ENCODE data around the gene POMT2. TPM values are rescaled to one million over a fixed set of nuclear protein-coding genes. Genes with fewer than 3 reads are reported as not detected.

POMT2 gene
- total RNA-seq, 1 donor from 2014 or later, result 6.9 TPM

GRCh38 chr14:77241955-77242354 lies 78.7 kb downstream of the POMT2 start:
- no peak for DNase-seq (ENCODE audit: low read depth in 2 of 2)

GRCh38 chr14:77240336-77240915 lies 80.3 kb downstream of the POMT2 start:
- no peak for DNase-seq (ENCODE audit: low read depth in 2 of 2)

GRCh38 chr14:77239412-77239811 lies 81.3 kb downstream of the POMT2 start:
- no peak for DNase-seq (ENCODE audit: low read depth in 2 of 2)

DNA sequence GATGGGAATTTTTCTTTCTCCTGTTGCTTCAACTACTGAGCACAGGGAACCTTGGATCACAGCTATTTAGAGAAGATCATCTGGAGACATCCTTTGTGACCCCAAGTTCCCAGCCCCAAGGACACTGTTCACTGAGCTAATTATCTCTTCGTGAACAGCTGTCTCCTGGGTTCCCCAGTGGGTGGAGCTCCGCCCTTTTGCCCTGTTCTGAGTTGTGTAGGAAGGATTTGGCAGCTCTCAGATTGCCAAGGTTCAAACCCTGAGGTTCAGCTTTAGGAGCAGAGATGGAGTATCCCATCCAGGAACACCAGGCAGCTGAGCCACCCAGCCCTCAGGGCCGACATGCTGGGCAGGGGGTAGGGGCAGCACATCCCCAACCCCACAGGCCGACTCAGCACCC lies 81.7 kb downstream of the POMT2 start:
- DNase-seq (ENCODE audit: low read depth in 2 of 2), result no peak

- DNase-seq (ENCODE audit: low read depth in 2 of 2), result no peak
These were observed 82.3 kb downstream of the POMT2 start for GRCh38 chr14:77238356-77238755.

DNA sequence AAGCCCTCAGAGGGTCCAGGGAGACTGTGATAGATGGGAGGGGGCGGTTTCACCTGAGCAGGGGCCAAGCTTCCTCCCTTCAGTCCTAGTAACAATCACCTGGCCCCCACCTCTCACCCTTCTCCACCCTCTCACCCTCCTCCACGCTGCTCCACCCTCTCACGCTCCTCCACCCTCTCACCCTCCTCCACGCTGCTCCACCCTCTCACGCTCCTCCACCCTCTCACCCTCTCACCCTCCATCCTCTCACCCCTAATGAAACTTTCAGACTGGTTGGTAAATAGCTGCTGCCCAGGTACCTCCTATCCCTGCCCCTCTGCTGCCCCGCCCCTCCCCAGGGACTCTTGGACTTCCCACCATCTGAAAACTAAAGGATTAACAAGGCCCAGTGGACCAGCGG lies 83.9 kb downstream of the POMT2 start:
- DNase-seq (ENCODE audit: low read depth in 2 of 2), result no peak

- no peak for DNase-seq (ENCODE audit: low read depth in 2 of 2)
These were observed 89.0 kb downstream of the POMT2 start for GRCh38 chr14:77231721-77232120.

DNA sequence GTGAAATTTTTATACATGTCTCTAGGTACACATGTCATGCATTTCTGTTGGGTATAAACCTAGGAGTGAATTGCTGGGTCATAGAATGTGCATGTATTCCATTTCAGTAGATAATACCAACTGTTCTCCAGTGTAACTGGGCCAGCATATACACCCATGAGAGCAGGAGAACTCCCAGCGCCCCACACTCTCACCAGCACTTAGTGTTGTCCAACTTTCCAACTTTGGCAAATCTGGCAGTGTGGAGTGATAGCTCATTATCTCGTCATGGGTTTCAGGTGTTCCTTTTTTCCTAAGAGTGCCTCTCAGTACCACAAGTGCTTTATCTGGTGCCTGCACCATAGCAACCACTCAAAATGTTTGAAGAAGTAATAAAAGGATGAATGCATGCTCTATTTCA lies 89.8 kb downstream of the POMT2 start:
- no peak for DNase-seq (ENCODE audit: low read depth in 2 of 2)

GRCh38 chr14:77228056-77228455 lies 92.6 kb downstream of the POMT2 start:
- no peak for DNase-seq (ENCODE audit: low read depth in 2 of 2)

DNA sequence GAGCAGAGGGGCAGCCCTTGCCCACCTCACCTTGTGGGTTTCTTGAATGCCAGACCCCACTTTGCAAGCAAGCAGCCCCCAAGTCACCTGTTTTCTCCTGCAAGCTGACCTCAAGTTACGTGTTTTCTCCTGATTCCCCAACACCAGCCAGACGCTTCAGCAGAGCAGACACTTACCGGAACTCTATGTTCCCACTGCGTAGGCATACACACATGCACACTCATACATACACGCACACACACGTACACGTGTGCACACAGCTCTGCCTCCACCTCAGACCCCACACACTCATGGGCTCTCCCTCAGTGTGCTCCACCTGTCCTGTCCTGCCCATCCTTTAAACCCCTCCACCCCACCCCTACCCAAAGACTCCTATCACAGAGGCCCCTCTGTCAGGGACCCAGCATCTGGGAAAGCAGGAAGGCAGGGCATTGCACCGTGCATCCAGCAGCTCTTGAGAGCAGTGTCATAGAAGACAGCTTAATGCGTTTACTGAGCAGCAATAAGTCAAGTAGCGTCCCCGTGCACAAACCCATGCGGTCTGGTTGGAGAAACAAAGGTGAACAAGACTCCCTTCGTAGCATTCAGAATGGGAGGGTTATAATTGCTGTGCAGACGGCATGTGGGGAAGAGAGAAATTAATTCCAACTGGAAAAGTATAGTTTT lies 94.7 kb downstream of the POMT2 start:
- DNase-seq (ENCODE audit: low read depth in 2 of 2), result no peak

- no peak for DNase-seq (ENCODE audit: low read depth in 2 of 2)
These were observed 95.4 kb downstream of the POMT2 start for GRCh38 chr14:77225254-77225653.

Other genes starting within 250 kb of the POMT2 start
- 7.0 and 9.5 TPM in 2 replicates for gene CIPC, start 222.6 kb downstream of the POMT2 start, total RNA-seq
- under 0.01 TPM in 1 of 2 replicates, not detected in the other for gene ZDHHC22, start 179.1 kb downstream of the POMT2 start, total RNA-seq
- gene TMEM63C, start 139.1 kb downstream of the POMT2 start, total RNA-seq, result 0.44 and 0.79 TPM in 2 replicates
- gene NGB, start 49.7 kb downstream of the POMT2 start, total RNA-seq, result not detected in 2 replicates
- 11.1 and 26.4 TPM in 2 replicates for gene GSTZ1, start 153 bp upstream of the POMT2 start, total RNA-seq
- 7.0 and 9.7 TPM in 2 replicates for gene TMED8, start 56.2 kb upstream of the POMT2 start, total RNA-seq
- 0.40 and 0.44 TPM in 2 replicates for gene SAMD15, start 56.5 kb upstream of the POMT2 start, total RNA-seq
- under 0.01 and 0.20 TPM in 2 replicates for gene NOXRED1, start 102.6 kb upstream of the POMT2 start, total RNA-seq
- gene VIPAS39, start 136.7 kb upstream of the POMT2 start, total RNA-seq, result 20.3 and 22.0 TPM in 2 replicates
- 68.4 and 81.7 TPM in 2 replicates for gene AHSA1, start 137.2 kb upstream of the POMT2 start, total RNA-seq
- not detected in 2 replicates for gene ISM2, start 177.9 kb upstream of the POMT2 start, total RNA-seq